CD14-positive monocyte (primary cell): ENCODE measurements around the gene GABRG3. TPM values are rescaled to one million over a fixed set of nuclear protein-coding genes. Genes with fewer than 3 reads are reported as not detected.

Source experiments
- DNase-seq, 3 donors: peaks; one replicate each; pipeline ENCODE4 v3.0.0-alpha.2; 2011 to 2022
- H2AFZ ChIP-seq: 2 replicates; pipeline ENCODE4 v1.6.0; 2012; ENCODE audit warnings: mild to moderate bottlenecking, low read depth, low read length, inconsistent platforms; ENCODE audit not compliant: insufficient read depth, poor library complexity, severe bottlenecking
- H3K27ac ChIP-seq, 2 donors: 1 replicate in 1 of 2; 2 replicates in 1 of 2; pipeline ENCODE4 v1.5.1; 2012 to 2013; ENCODE audit warnings: low read length in 2 of 2, control low read depth in 1 of 2, inconsistent platforms in 1 of 2, low read depth in 1 of 2, mild to moderate bottlenecking in 1 of 2
- H3K27me3 ChIP-seq, 2 donors: one replicate each; pipeline versions ENCODE4 v1.6.0 to v1.6.1; 2011 to 2013; ENCODE audit warnings: low read length in 2 of 2; ENCODE audit not compliant: control insufficient read depth in 2 of 2, insufficient read depth in 2 of 2
- H3K36me3 ChIP-seq, 2 donors: replicated peaks in 1 of 2; 1 replicate in 1 of 2; 2 replicates in 1 of 2; pipeline versions ENCODE4 v1.5.1 to v1.6.1; 2012 to 2013; ENCODE audit warnings: low read length in 2 of 2, control low read depth in 1 of 2, inconsistent platforms in 1 of 2, mild to moderate bottlenecking in 1 of 2; ENCODE audit not compliant: insufficient read depth in 2 of 2, control insufficient read depth in 1 of 2
- H3K4me1 ChIP-seq, 2 donors: 1 replicate in 1 of 2; 2 replicates in 1 of 2; pipeline versions ENCODE4 v1.5.1 to v1.6.1; 2012 to 2013; ENCODE audit warnings: low read length in 2 of 2, control low read depth in 1 of 2, inconsistent platforms in 1 of 2, mild to moderate bottlenecking in 1 of 2, moderate library complexity in 1 of 2; ENCODE audit not compliant: insufficient read depth in 2 of 2, control insufficient read depth in 1 of 2
- H3K4me2 ChIP-seq: replicated peaks from 2 replicates; pipeline ENCODE3; 2012; ENCODE audit warnings: low read length, moderate library complexity, mild to moderate bottlenecking; ENCODE audit not compliant: poor library complexity, severe bottlenecking; ENCODE audit errors: extremely low read depth
- H3K4me3 ChIP-seq, 3 experiments: fragments of 200-600 bp in 1 of 3; sonication (generic) in 1 of 3; replicated peaks in 1 of 3; 1 replicate in 2 of 3; 2 replicates in 1 of 3; pipeline ENCODE4 v1.5.1; 2011 to 2013; ENCODE audit warnings: low read length in 3 of 3, mild to moderate bottlenecking in 3 of 3, control low read depth in 2 of 3, low read depth in 2 of 3, inconsistent platforms in 1 of 3, moderate library complexity in 1 of 3
- H3K79me2 ChIP-seq: 2 replicates; pipeline ENCODE4 v1.6.0; 2012; ENCODE audit warnings: mild to moderate bottlenecking, control low read depth, inconsistent platforms, low read length, moderate library complexity; ENCODE audit not compliant: insufficient read depth
- H3K9ac ChIP-seq: 2 replicates; pipeline ENCODE4 v1.6.0; 2017; ENCODE audit warnings: low read length, mild to moderate bottlenecking; ENCODE audit not compliant: insufficient read depth, poor library complexity, severe bottlenecking
- H3K9me3 ChIP-seq, 2 donors: replicated peaks in 1 of 2; 1 replicate in 1 of 2; 2 replicates in 1 of 2; pipeline versions ENCODE4 v1.5.1 to v1.6.1; 2012 to 2013; ENCODE audit warnings: low read length in 2 of 2, control low read depth in 1 of 2; ENCODE audit not compliant: control insufficient read depth in 1 of 2, insufficient read depth in 1 of 2
- H4K20me1 ChIP-seq: 2 replicates; pipeline ENCODE4 v1.6.0; 2012; ENCODE audit warnings: mild to moderate bottlenecking, low read length, control low read depth, moderate library complexity; ENCODE audit not compliant: insufficient read depth
- H3K27ac Mint-ChIP-seq, 7 donors: one replicate each; pipeline ENCODE4 v1.8.0; 2020; ENCODE audit warnings: mild to moderate bottlenecking in 7 of 7, mixed read lengths in 7 of 7, moderate library complexity in 6 of 7, inconsistent platforms in 2 of 7
- H3K27me3 Mint-ChIP-seq, 3 donors: one replicate each; pipeline ENCODE4 v1.8.0; 2021 to 2022; ENCODE audit warnings: low read depth in 3 of 3, mild to moderate bottlenecking in 3 of 3, mixed read lengths in 3 of 3, moderate library complexity in 3 of 3, inconsistent platforms in 1 of 3
- H3K36me3 Mint-ChIP-seq, 2 donors: one replicate each; pipeline ENCODE4 v1.8.0; 2020; ENCODE audit warnings: mixed read lengths in 2 of 2, inconsistent platforms in 1 of 2, mild to moderate bottlenecking in 1 of 2
- H3K4me1 Mint-ChIP-seq: one replicate; pipeline ENCODE4 v1.8.0; 2020; ENCODE audit warnings: mild to moderate bottlenecking, mixed read lengths
- H3K4me3 Mint-ChIP-seq, 2 donors: one replicate each; pipeline ENCODE4 v1.8.0; 2020; ENCODE audit warnings: mild to moderate bottlenecking in 2 of 2, mixed read lengths in 2 of 2, moderate library complexity in 1 of 2
- H3K9me3 Mint-ChIP-seq, 7 donors: one replicate each; pipeline ENCODE4 v1.8.0; 2020 to 2022; ENCODE audit warnings: mixed read lengths in 7 of 7, mild to moderate bottlenecking in 6 of 7, moderate library complexity in 6 of 7, inconsistent platforms in 2 of 7
- CTCF ChIP-seq: fragments of 200-600 bp; IDR thresholded peaks from one replicate; pipeline ENCODE4 v1.8.0; 2022; ENCODE audit warnings: antibody characterized with exemption, mild to moderate bottlenecking
- WGBS: methylation state at CpG from one replicate; pipeline ENCODE4 v1.1.5; 2013; ENCODE audit warnings: missing lambda C conversion rate; ENCODE audit not compliant: insufficient coverage; 5-methylcytosine and 5-hydroxymethylcytosine counted together
- intact Hi-C, 2 donors: fragments of 100-400 bp; cut with micrococcal nuclease; formaldehyde crosslinking; loops; one replicate each; pipeline versions ENCODE4 v1.15.0 to v1.15.1; 2023
- polyA plus RNA-seq, 3 donors: library from polyadenylated mRNA; depleted of rRNA in 1 of 3; unstranded in 2 of 3; stranded (reverse) in 1 of 3; fragments of 300-500 nt in 2 of 3; fragments of >200 nt in 1 of 3; fragmentation: Illumina TruSeq in 2 of 3; gene quantifications; 1 replicate in 2 of 3; 2 replicates in 1 of 3; pipeline ENCODE4 v1.2.3, GENCODE V29; 2012 to 2021

Gene GABRG3
- polyA plus RNA-seq, 3 donors = not detected

DNA sequence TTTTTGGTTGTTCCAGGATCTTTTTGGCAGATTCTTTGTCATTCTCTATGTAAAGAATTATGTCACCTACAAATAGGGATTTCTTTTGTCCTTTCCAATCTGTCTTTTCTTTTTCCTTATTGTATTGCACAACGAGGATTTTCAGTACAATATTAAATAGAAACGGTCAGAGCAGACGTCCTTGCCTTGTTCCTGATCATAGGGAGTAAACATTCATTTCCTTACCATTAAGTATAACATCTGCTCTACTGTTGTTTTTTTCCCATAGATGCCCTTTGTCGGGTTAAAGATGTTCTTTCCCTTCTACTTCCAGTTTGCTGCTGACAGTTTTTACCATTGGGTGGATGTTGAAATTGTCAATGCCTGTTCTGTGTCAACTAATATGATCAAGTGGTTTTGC is 599.8 kb downstream of the GABRG3 start:
- H3K9me3 ChIP-seq = peaks cover 33 to 36% of the 10 kb centered on the region in 2 donors
- no peaks in the 10 kb centered on the region for H3K4me1 ChIP-seq
- no peak overlapping the region for H3K4me3 ChIP-seq
- H3K9ac ChIP-seq = no peak overlapping the region
- H3K27ac Mint-ChIP-seq = no peak overlapping the region
- H3K9me3 Mint-ChIP-seq = peaks cover 9 to 30% (median 23%) of the 10 kb centered on the region in 7 donors
- no peaks in the 10 kb centered on the region for H3K36me3 ChIP-seq
- whole genome bisulfite sequencing = 60% methylated on average over 1 of the region's 4 CpGs
- no peaks in the 10 kb centered on the region for H4K20me1 ChIP-seq
- H3K79me2 ChIP-seq = no peaks in the 10 kb centered on the region
- intact Hi-C loops = no loop called here
- H3K27me3 Mint-ChIP-seq = peaks cover 0 to 2% (median 0%) of the 10 kb centered on the region in 3 donors
- H3K4me1 Mint-ChIP-seq = no peaks in the 10 kb centered on the region
- TF ChIP-seq CTCF = no peak
- no peak overlapping the region for H3K4me3 Mint-ChIP-seq
- no peak for DNase-seq
- H3K27ac ChIP-seq = no peak overlapping the region
- no peak overlapping the region for H2AFZ ChIP-seq
- H3K36me3 Mint-ChIP-seq = no peaks in the 10 kb centered on the region
- H3K4me2 ChIP-seq = no peak overlapping the region
- no peaks in the 10 kb centered on the region for H3K27me3 ChIP-seq

- Mint-ChIP-seq H3K27ac (no peak overlapping the region), H3K36me3 (no peaks in the 10 kb centered on the region), H3K27me3 (no peaks in the 10 kb centered on the region), H3K4me3 (no peak overlapping the region), H3K4me1 (no peaks in the 10 kb centered on the region), H3K9me3 (peaks cover 6 to 37% (median 20%) of the 10 kb centered on the region in 7 donors)
- Histone ChIP-seq H3K4me2 (no peak overlapping the region), H3K4me1 (no peaks in the 10 kb centered on the region), H3K36me3 (no peaks in the 10 kb centered on the region), H3K27ac (no peak overlapping the region), H4K20me1 (no peaks in the 10 kb centered on the region), H3K9ac (no peak overlapping the region), H3K79me2 (no peaks in the 10 kb centered on the region), H3K4me3 (no peak overlapping the region), H3K27me3 (no peaks in the 10 kb centered on the region), H2AFZ (no peak overlapping the region), H3K9me3 (peaks cover 32 to 37% of the 10 kb centered on the region in 2 donors)
- intact Hi-C loops = no loop called here
- WGBS = 84% methylated on average over 23 of the region's 26 CpGs
- TF ChIP-seq CTCF = no peak
- no peak for DNase-seq
Observed at GRCh38 chr15:27573805-27574485, 603.0 kb downstream of the GABRG3 start.
